ENCODE results near the gene TYRO3.

- TF ChIP-seq, protein P1, sequence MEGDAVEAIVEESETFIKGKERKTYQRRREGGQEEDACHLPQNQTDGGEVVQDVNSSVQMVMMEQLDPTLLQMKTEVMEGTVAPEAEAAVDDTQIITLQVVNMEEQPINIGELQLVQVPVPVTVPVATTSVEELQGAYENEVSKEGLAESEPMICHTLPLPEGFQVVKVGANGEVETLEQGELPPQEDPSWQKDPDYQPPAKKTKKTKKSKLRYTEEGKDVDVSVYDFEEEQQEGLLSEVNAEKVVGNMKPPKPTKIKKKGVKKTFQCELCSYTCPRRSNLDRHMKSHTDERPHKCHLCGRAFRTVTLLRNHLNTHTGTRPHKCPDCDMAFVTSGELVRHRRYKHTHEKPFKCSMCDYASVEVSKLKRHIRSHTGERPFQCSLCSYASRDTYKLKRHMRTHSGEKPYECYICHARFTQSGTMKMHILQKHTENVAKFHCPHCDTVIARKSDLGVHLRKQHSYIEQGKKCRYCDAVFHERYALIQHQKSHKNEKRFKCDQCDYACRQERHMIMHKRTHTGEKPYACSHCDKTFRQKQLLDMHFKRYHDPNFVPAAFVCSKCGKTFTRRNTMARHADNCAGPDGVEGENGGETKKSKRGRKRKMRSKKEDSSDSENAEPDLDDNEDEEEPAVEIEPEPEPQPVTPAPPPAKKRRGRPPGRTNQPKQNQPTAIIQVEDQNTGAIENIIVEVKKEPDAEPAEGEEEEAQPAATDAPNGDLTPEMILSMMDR (IDR thresholded peaks at IDR 0.05): no peak
- no peak for TF ChIP-seq POLR2A (IDR thresholded peaks at IDR 0.05)
Observed at GRCh38 chr15:41554343-41554742, 4.7 kb upstream of the TYRO3 start.
